SK-N-SH treated with all-trans-retinoic acid at 6 μM for 48 hours (cell line): ENCODE data around the gene C10orf88.

Source experiments
- ARNTL ChIP-seq: fragments of 450-650 bp; formaldehyde crosslinking; IDR thresholded peaks from 2 replicates; pipeline ENCODE4 v1.5.0; 2020; ENCODE audit warnings: low read depth, mild to moderate bottlenecking, moderate library complexity, borderline replicate concordance
- CSDC2 ChIP-seq: fragments of 250-450 bp; sonication (Bioruptor Pico); IDR thresholded peaks from 2 replicates; pipeline ENCODE4 v1.5.0; 2020; ENCODE audit warnings: mild to moderate bottlenecking, moderate library complexity
- GLIS3 ChIP-seq: fragments of 250-450 bp; sonication (Bioruptor Pico); IDR thresholded peaks from 2 replicates; pipeline ENCODE4 v1.5.0; 2020; ENCODE audit warnings: mild to moderate bottlenecking, moderate library complexity
- ISL1 ChIP-seq: fragments of 250-450 bp; sonication (Bioruptor Pico); IDR thresholded peaks from 2 replicates; pipeline ENCODE4 v2.1.2; 2022; ENCODE audit warnings: mild to moderate bottlenecking, moderate library complexity
- OSR1 ChIP-seq: fragments of 250-450 bp; sonication (Bioruptor Pico); IDR thresholded peaks from 2 replicates; pipeline ENCODE4 v1.8.0; 2022; ENCODE audit warnings: moderate library complexity, mild to moderate bottlenecking, inconsistent platforms
- PPARA ChIP-seq: fragments of 250-450 bp; sonication (Bioruptor Pico); IDR thresholded peaks from 2 replicates; pipeline ENCODE4 v1.5.0; 2020; ENCODE audit warnings: mild to moderate bottlenecking, borderline replicate concordance
- RARB ChIP-seq: fragments of 250-450 bp; sonication (Bioruptor Pico); IDR thresholded peaks from 2 replicates; pipeline ENCODE4 v1.8.0; 2021; ENCODE audit warnings: mild to moderate bottlenecking, moderate library complexity
- ZFP3 ChIP-seq: fragments of 250-450 bp; sonication (Bioruptor Pico); IDR thresholded peaks from 2 replicates; pipeline ENCODE4 v1.5.0; 2020; ENCODE audit warnings: mild to moderate bottlenecking, moderate library complexity
- ZNF565 ChIP-seq: fragments of 450-650 bp; formaldehyde crosslinking; conservative IDR thresholded peaks from 2 replicates; pipeline ENCODE4 v1.5.0; 2020; ENCODE audit warnings: low read depth, mild to moderate bottlenecking, moderate library complexity
- ZNF8 ChIP-seq: fragments of 450-650 bp; formaldehyde crosslinking; IDR thresholded peaks from 2 replicates; pipeline ENCODE4 v1.5.0; 2020; ENCODE audit warnings: mild to moderate bottlenecking, moderate library complexity
- TF ChIP-seq, protein P1 (sequence below): fragments of 250-450 bp; sonication (Bioruptor Pico); IDR thresholded peaks from 2 replicates; pipeline ENCODE4 v1.5.1; 2020; ENCODE audit warnings: low read depth, mild to moderate bottlenecking, moderate library complexity
- TF ChIP-seq, protein P2 (sequence below): fragments of 250-450 bp; sonication (Bioruptor Pico); IDR thresholded peaks from 2 replicates; pipeline ENCODE4 v1.8.0; 2020; ENCODE audit warnings: mild to moderate bottlenecking, moderate library complexity, borderline replicate concordance
- TF ChIP-seq, protein P3 (sequence below): fragments of 250-450 bp; sonication (Bioruptor Pico); IDR thresholded peaks from 2 replicates; pipeline ENCODE4 v1.8.0; 2021; ENCODE audit warnings: low read depth, mild to moderate bottlenecking, moderate library complexity, borderline replicate concordance

DNA sequence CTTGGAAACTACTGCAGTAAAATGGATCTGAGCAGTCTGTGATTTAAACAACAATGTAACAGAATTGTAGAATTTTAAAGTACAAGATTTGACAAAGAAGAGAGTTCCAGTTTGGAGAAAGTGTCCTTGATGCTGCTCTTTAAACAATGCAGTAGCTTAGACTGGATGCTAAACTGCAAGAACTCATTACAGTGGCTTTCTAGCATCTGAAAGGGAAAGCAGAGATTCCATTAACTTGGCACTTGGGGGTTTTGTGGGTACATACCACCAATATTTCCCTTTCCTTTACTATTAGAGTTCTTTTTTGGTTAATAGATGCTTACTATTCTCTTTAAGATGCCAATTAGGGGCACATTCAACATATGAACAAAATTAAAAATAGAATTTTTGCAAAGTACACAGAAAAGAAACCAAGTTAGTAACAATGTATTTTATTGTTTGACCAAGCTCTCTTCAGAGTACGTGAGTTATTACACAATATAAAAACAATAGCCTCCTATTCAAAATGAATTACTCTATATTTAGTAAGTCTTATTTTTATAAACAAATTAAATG lies 38.1 kb upstream of the C10orf88 start:
- TF ChIP-seq, protein P1, sequence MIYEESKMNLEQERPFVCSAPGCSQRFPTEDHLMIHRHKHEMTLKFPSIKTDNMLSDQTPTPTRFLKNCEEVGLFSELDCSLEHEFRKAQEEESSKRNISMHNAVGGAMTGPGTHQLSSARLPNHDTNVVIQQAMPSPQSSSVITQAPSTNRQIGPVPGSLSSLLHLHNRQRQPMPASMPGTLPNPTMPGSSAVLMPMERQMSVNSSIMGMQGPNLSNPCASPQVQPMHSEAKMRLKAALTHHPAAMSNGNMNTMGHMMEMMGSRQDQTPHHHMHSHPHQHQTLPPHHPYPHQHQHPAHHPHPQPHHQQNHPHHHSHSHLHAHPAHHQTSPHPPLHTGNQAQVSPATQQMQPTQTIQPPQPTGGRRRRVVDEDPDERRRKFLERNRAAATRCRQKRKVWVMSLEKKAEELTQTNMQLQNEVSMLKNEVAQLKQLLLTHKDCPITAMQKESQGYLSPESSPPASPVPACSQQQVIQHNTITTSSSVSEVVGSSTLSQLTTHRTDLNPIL (CRISPR knock-in tag) = no peak
- no peak for TF ChIP-seq RARB (CRISPR knock-in tag)
- TF ChIP-seq ZNF565 = no peak
- no peak for TF ChIP-seq PPARA (CRISPR knock-in tag)
- TF ChIP-seq, protein P2, sequence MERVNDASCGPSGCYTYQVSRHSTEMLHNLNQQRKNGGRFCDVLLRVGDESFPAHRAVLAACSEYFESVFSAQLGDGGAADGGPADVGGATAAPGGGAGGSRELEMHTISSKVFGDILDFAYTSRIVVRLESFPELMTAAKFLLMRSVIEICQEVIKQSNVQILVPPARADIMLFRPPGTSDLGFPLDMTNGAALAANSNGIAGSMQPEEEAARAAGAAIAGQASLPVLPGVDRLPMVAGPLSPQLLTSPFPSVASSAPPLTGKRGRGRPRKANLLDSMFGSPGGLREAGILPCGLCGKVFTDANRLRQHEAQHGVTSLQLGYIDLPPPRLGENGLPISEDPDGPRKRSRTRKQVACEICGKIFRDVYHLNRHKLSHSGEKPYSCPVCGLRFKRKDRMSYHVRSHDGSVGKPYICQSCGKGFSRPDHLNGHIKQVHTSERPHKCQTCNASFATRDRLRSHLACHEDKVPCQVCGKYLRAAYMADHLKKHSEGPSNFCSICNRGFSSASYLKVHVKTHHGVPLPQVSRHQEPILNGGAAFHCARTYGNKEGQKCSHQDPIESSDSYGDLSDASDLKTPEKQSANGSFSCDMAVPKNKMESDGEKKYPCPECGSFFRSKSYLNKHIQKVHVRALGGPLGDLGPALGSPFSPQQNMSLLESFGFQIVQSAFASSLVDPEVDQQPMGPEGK (CRISPR knock-in tag) = no peak
- TF ChIP-seq ZFP3 (CRISPR knock-in tag) = no peak
- no peak for TF ChIP-seq CSDC2 (CRISPR knock-in tag)
- no peak for TF ChIP-seq ARNTL
- TF ChIP-seq, protein P3, sequence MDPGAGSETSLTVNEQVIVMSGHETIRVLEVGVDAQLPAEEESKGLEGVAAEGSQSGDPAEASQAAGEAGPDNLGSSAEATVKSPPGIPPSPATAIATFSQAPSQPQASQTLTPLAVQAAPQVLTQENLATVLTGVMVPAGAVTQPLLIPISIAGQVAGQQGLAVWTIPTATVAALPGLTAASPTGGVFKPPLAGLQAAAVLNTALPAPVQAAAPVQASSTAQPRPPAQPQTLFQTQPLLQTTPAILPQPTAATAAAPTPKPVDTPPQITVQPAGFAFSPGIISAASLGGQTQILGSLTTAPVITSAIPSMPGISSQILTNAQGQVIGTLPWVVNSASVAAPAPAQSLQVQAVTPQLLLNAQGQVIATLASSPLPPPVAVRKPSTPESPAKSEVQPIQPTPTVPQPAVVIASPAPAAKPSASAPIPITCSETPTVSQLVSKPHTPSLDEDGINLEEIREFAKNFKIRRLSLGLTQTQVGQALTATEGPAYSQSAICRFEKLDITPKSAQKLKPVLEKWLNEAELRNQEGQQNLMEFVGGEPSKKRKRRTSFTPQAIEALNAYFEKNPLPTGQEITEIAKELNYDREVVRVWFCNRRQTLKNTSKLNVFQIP (CRISPR knock-in tag) = no peak
- no peak for TF ChIP-seq ISL1 (CRISPR knock-in tag)
- TF ChIP-seq OSR1 = no peak
- TF ChIP-seq GLIS3 (CRISPR knock-in tag) = no peak
- TF ChIP-seq ZNF8 (CRISPR knock-in tag) = no peak
